ENCODE data around the gene TBX1.

Gene TBX1

GRCh38 chr22:19739911-19740449 is 20.6 kb upstream of the TBX1 start:
- Histone ChIP-seq H3K36me3 (ENCODE audit: insufficient read depth, low read length) (no peaks in the 10 kb centered on the region), H2AFZ (ENCODE audit: low read length, unreplicated experiment) (no peak overlapping the region), H3K79me2 (ENCODE audit: control insufficient read depth, insufficient read depth, low read length, unreplicated experiment) (no peaks in the 10 kb centered on the region), H3K4me1 (ENCODE audit: control insufficient read depth, insufficient read depth, low read length, unreplicated experiment) (no peaks in the 10 kb centered on the region), H3K27ac (ENCODE audit: low read depth, low read length) (no peak overlapping the region), H3K4me3 (ENCODE audit: low read depth, low read length) (no peak overlapping the region), H3K27me3 (ENCODE audit: insufficient read depth, low read length) (no peaks in the 10 kb centered on the region)

- no peaks in the 10 kb centered on the region for H3K27me3 ChIP-seq (ENCODE audit: insufficient read depth, low read length)
- H2AFZ ChIP-seq (ENCODE audit: low read length, unreplicated experiment) = no peak overlapping the region
- H3K4me3 ChIP-seq (ENCODE audit: low read depth, low read length) = no peak overlapping the region
- H3K36me3 ChIP-seq (ENCODE audit: insufficient read depth, low read length) = no peaks in the 10 kb centered on the region
- H3K27ac ChIP-seq (ENCODE audit: low read depth, low read length) = no peak overlapping the region
- no peaks in the 10 kb centered on the region for H3K4me1 ChIP-seq (ENCODE audit: control insufficient read depth, insufficient read depth, low read length, unreplicated experiment)
- H3K79me2 ChIP-seq (ENCODE audit: control insufficient read depth, insufficient read depth, low read length, unreplicated experiment) = no peaks in the 10 kb centered on the region
Observed at GRCh38 chr22:19740586-19740985, 20.0 kb upstream of the TBX1 start.

GRCh38 chr22:19741053-19741452 is 19.5 kb upstream of the TBX1 start:
- Histone ChIP-seq H3K4me1 (ENCODE audit: control insufficient read depth, insufficient read depth, low read length, unreplicated experiment) (no peaks in the 10 kb centered on the region), H3K27me3 (ENCODE audit: insufficient read depth, low read length) (no peaks in the 10 kb centered on the region), H2AFZ (ENCODE audit: low read length, unreplicated experiment) (no peak overlapping the region), H3K27ac (ENCODE audit: low read depth, low read length) (no peak overlapping the region), H3K4me3 (ENCODE audit: low read depth, low read length) (no peak overlapping the region), H3K79me2 (ENCODE audit: control insufficient read depth, insufficient read depth, low read length, unreplicated experiment) (no peaks in the 10 kb centered on the region), H3K36me3 (ENCODE audit: insufficient read depth, low read length) (no peaks in the 10 kb centered on the region)

- Histone ChIP-seq H3K36me3 (ENCODE audit: insufficient read depth, low read length) (no peaks in the 10 kb centered on the region), H2AFZ (ENCODE audit: low read length, unreplicated experiment) (no peak overlapping the region), H3K4me3 (ENCODE audit: low read depth, low read length) (no peak overlapping the region), H3K79me2 (ENCODE audit: control insufficient read depth, insufficient read depth, low read length, unreplicated experiment) (no peaks in the 10 kb centered on the region), H3K4me1 (ENCODE audit: control insufficient read depth, insufficient read depth, low read length, unreplicated experiment) (no peaks in the 10 kb centered on the region), H3K27me3 (ENCODE audit: insufficient read depth, low read length) (no peaks in the 10 kb centered on the region), H3K27ac (ENCODE audit: low read depth, low read length) (no peak overlapping the region)
Observed at GRCh38 chr22:19742160-19743066, 18.2 kb upstream of the TBX1 start.

- Histone ChIP-seq H3K4me3 (ENCODE audit: low read depth, low read length) (no peak overlapping the region), H3K36me3 (ENCODE audit: insufficient read depth, low read length) (no peaks in the 10 kb centered on the region), H3K79me2 (ENCODE audit: control insufficient read depth, insufficient read depth, low read length, unreplicated experiment) (no peaks in the 10 kb centered on the region), H3K27me3 (ENCODE audit: insufficient read depth, low read length) (no peaks in the 10 kb centered on the region), H3K27ac (ENCODE audit: low read depth, low read length) (no peak overlapping the region), H2AFZ (ENCODE audit: low read length, unreplicated experiment) (no peak overlapping the region), H3K4me1 (ENCODE audit: control insufficient read depth, insufficient read depth, low read length, unreplicated experiment) (no peaks in the 10 kb centered on the region)
Observed at GRCh38 chr22:19743081-19743480, 17.5 kb upstream of the TBX1 start.

DNA sequence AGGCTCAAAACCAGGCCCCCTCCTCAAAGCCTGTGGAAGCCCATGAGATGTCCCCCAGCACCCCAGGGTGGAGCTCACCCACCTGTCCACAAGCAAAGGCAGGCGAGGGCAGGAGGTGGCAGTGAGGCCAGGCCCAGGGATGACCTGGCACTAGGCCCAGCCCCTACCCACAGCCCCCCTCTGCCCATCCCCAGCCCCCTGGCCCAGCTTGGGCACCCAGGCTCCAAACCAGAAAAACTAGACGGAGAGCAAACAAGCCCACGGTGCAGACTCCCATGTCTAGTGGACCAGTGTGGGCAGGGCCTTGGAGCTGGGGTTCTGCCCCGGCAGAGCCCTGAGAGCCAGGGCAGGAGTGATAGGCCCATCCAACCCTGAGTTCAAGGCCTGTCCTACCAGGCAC is 16.9 kb upstream of the TBX1 start:
- no peaks in the 10 kb centered on the region for H3K4me1 ChIP-seq (ENCODE audit: control insufficient read depth, insufficient read depth, low read length, unreplicated experiment)
- no peak overlapping the region for H3K27ac ChIP-seq (ENCODE audit: low read depth, low read length)
- H3K79me2 ChIP-seq (ENCODE audit: control insufficient read depth, insufficient read depth, low read length, unreplicated experiment) = no peaks in the 10 kb centered on the region
- H3K27me3 ChIP-seq (ENCODE audit: insufficient read depth, low read length) = no peaks in the 10 kb centered on the region
- H3K36me3 ChIP-seq (ENCODE audit: insufficient read depth, low read length) = no peaks in the 10 kb centered on the region
- no peak overlapping the region for H3K4me3 ChIP-seq (ENCODE audit: low read depth, low read length)
- H2AFZ ChIP-seq (ENCODE audit: low read length, unreplicated experiment) = no peak overlapping the region

GRCh38 chr22:19744350-19745006 is 16.1 kb upstream of the TBX1 start:
- Histone ChIP-seq H3K27me3 (ENCODE audit: insufficient read depth, low read length) (no peaks in the 10 kb centered on the region), H3K4me3 (ENCODE audit: low read depth, low read length) (no peak overlapping the region), H3K4me1 (ENCODE audit: control insufficient read depth, insufficient read depth, low read length, unreplicated experiment) (no peaks in the 10 kb centered on the region), H3K79me2 (ENCODE audit: control insufficient read depth, insufficient read depth, low read length, unreplicated experiment) (no peaks in the 10 kb centered on the region), H3K27ac (ENCODE audit: low read depth, low read length) (no peak overlapping the region), H3K36me3 (ENCODE audit: insufficient read depth, low read length) (no peaks in the 10 kb centered on the region), H2AFZ (ENCODE audit: low read length, unreplicated experiment) (no peak overlapping the region)

- no peaks in the 10 kb centered on the region for H3K79me2 ChIP-seq (ENCODE audit: control insufficient read depth, insufficient read depth, low read length, unreplicated experiment)
- H3K4me3 ChIP-seq (ENCODE audit: low read depth, low read length) = no peak overlapping the region
- H2AFZ ChIP-seq (ENCODE audit: low read length, unreplicated experiment) = no peak overlapping the region
- no peaks in the 10 kb centered on the region for H3K36me3 ChIP-seq (ENCODE audit: insufficient read depth, low read length)
- no peaks in the 10 kb centered on the region for H3K4me1 ChIP-seq (ENCODE audit: control insufficient read depth, insufficient read depth, low read length, unreplicated experiment)
- H3K27ac ChIP-seq (ENCODE audit: low read depth, low read length) = no peak overlapping the region
- H3K27me3 ChIP-seq (ENCODE audit: insufficient read depth, low read length) = no peaks in the 10 kb centered on the region
Observed at GRCh38 chr22:19745155-19746101, 15.2 kb upstream of the TBX1 start.

- H2AFZ ChIP-seq (ENCODE audit: low read length, unreplicated experiment) = no peak overlapping the region
- no peaks in the 10 kb centered on the region for H3K27me3 ChIP-seq (ENCODE audit: insufficient read depth, low read length)
- H3K4me1 ChIP-seq (ENCODE audit: control insufficient read depth, insufficient read depth, low read length, unreplicated experiment) = no peaks in the 10 kb centered on the region
- no peaks in the 10 kb centered on the region for H3K79me2 ChIP-seq (ENCODE audit: control insufficient read depth, insufficient read depth, low read length, unreplicated experiment)
- H3K27ac ChIP-seq (ENCODE audit: low read depth, low read length) = no peak overlapping the region
- H3K36me3 ChIP-seq (ENCODE audit: insufficient read depth, low read length) = no peaks in the 10 kb centered on the region
- H3K4me3 ChIP-seq (ENCODE audit: low read depth, low read length) = no peak overlapping the region
Observed at GRCh38 chr22:19746726-19747125, 13.9 kb upstream of the TBX1 start.

DNA sequence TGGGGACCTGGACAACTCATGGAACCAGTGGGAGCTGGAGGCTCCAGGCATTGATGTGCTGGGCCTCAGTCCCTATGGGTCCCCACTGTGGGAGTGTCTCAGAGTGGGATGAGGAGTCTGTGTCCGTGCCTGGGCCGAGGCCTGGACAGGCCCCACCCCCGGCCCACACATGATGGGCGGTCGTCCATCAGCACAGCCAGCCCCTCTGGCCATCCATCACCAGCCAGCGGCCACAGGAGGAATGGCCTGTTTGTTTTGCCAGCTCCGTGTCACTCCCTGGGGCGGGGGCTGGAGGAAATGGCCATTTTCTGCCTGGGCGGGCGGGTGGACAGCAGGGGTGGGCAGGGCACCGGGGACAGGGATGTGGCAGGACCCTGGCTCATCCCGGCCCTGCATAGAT is 13.0 kb upstream of the TBX1 start:
- H3K36me3 ChIP-seq (ENCODE audit: insufficient read depth, low read length) = no peaks in the 10 kb centered on the region
- no peaks in the 10 kb centered on the region for H3K79me2 ChIP-seq (ENCODE audit: control insufficient read depth, insufficient read depth, low read length, unreplicated experiment)
- no peak overlapping the region for H3K4me3 ChIP-seq (ENCODE audit: low read depth, low read length)
- no peak overlapping the region for H3K27ac ChIP-seq (ENCODE audit: low read depth, low read length)
- no peaks in the 10 kb centered on the region for H3K27me3 ChIP-seq (ENCODE audit: insufficient read depth, low read length)
- no peaks in the 10 kb centered on the region for H3K4me1 ChIP-seq (ENCODE audit: control insufficient read depth, insufficient read depth, low read length, unreplicated experiment)
- no peak overlapping the region for H2AFZ ChIP-seq (ENCODE audit: low read length, unreplicated experiment)
